ENCODE results near the gene EHD4.

EHD4 gene

GRCh38 chr15:41955100-41955499 is 17.3 kb downstream of the EHD4 start:
- no peak for DNase-seq

GRCh38 chr15:41954036-41954435 is 18.3 kb downstream of the EHD4 start:
- no peak for DNase-seq

GRCh38 chr15:41952013-41952563 is 20.3 kb downstream of the EHD4 start:
- no peak for DNase-seq

GRCh38 chr15:41951571-41951970 is 20.8 kb downstream of the EHD4 start:
- DNase-seq, result no peak

GRCh38 chr15:41950489-41950888 is 21.9 kb downstream of the EHD4 start:
- DNase-seq, result no peak

- no peak for DNase-seq
Measured at GRCh38 chr15:41950127-41950483, 22.3 kb downstream of the EHD4 start.

- no peak for DNase-seq
Measured at GRCh38 chr15:41949401-41950126, 22.8 kb downstream of the EHD4 start.

- DNase-seq, result no peak
Measured at GRCh38 chr15:41948490-41948889, 23.9 kb downstream of the EHD4 start.

- no peak for DNase-seq
Measured at GRCh38 chr15:41946970-41947369, 25.4 kb downstream of the EHD4 start.

- no peak for DNase-seq
Measured at GRCh38 chr15:41945731-41946130, 26.6 kb downstream of the EHD4 start.

- no peak for DNase-seq
Measured at GRCh38 chr15:41945221-41945620, 27.1 kb downstream of the EHD4 start.

GRCh38 chr15:41944313-41944940 is 27.9 kb downstream of the EHD4 start:
- no peak for DNase-seq

- no peak for DNase-seq
Measured at GRCh38 chr15:41943543-41944312, 28.6 kb downstream of the EHD4 start.

- no peak for DNase-seq
Measured at GRCh38 chr15:41942886-41943285, 29.5 kb downstream of the EHD4 start.

- no peak for DNase-seq
Measured at GRCh38 chr15:41941644-41942415, 30.5 kb downstream of the EHD4 start.

- DNase-seq, result no peak
Measured at GRCh38 chr15:41940441-41940857, 31.9 kb downstream of the EHD4 start.

GRCh38 chr15:41939986-41940385 is 32.4 kb downstream of the EHD4 start:
- no peak for DNase-seq

GRCh38 chr15:41937568-41937923 is 34.8 kb downstream of the EHD4 start:
- DNase-seq, result no peak

GRCh38 chr15:41936649-41937567 is 35.4 kb downstream of the EHD4 start:
- DNase-seq, result no peak

- no peak for DNase-seq
Measured at GRCh38 chr15:41936155-41936554, 36.2 kb downstream of the EHD4 start.

GRCh38 chr15:41935566-41936020 is 36.8 kb downstream of the EHD4 start:
- DNase-seq, result no peak

- no peak for DNase-seq
Measured at GRCh38 chr15:41934843-41935242, 37.5 kb downstream of the EHD4 start.

Measured in NCI-H1694 (cell line).